Neural progenitor cell (in vitro differentiated cells): Measurements from ENCODE around the gene PRR22. TPM values are rescaled to one million over a fixed set of nuclear protein-coding genes. Genes with fewer than 3 reads are reported as not detected.
A peak's percentile ranks its signal among the peaks of the same experiment; 100 is the strongest.

Experiments
- DNase-seq: peaks from one replicate; pipeline ENCODE4 v3.0.0-alpha.2; 2016; ENCODE audit warnings: low spot score
- H2AFZ ChIP-seq: fragments of 200-600 bp; sonication (generic); replicated peaks from 2 replicates; pipeline ENCODE4 v1.6.1; 2016; ENCODE audit warnings: antibody characterized with exemption
- H3F3A ChIP-seq: fragments of 200-600 bp; sonication (generic); 2 replicates; pipeline ENCODE4 v1.6.1; 2016; ENCODE audit warnings: antibody characterized with exemption, low read depth
- H3K27ac ChIP-seq: fragments of 200-600 bp; sonication (generic); 2 replicates; pipeline ENCODE4 v1.5.1; 2016; ENCODE audit warnings: mild to moderate bottlenecking
- H3K27me3 ChIP-seq: fragments of 200-600 bp; sonication (generic); 2 replicates; pipeline ENCODE4 v1.6.1; 2016; ENCODE audit warnings: mild to moderate bottlenecking, moderate library complexity
- H3K36me3 ChIP-seq: fragments of 200-600 bp; sonication (generic); 2 replicates; pipeline ENCODE4 v1.5.1; 2016
- H3K4me1 ChIP-seq: fragments of 200-600 bp; sonication (generic); 2 replicates; pipeline ENCODE4 v1.6.1; 2016; ENCODE audit warnings: mixed run types
- H3K4me2 ChIP-seq: fragments of 200-600 bp; sonication (generic); 2 replicates; pipeline ENCODE4 v1.6.1; 2016
- H3K4me3 ChIP-seq: fragments of 200-600 bp; sonication (generic); 2 replicates; pipeline ENCODE4 v1.5.1; 2016
- H3K79me2 ChIP-seq: fragments of 200-600 bp; sonication (generic); 2 replicates; pipeline ENCODE4 v1.6.1; 2016; ENCODE audit warnings: low read depth
- H3K9ac ChIP-seq: fragments of 200-600 bp; sonication (generic); 2 replicates; pipeline ENCODE4 v1.6.1; 2016
- H3K9me3 ChIP-seq: fragments of 200-600 bp; sonication (generic); 2 replicates; pipeline ENCODE4 v1.5.1; 2016; ENCODE audit warnings: low read depth
- H4K20me1 ChIP-seq: fragments of 200-600 bp; sonication (generic); 2 replicates; pipeline ENCODE4 v1.6.1; 2016; ENCODE audit warnings: low read depth
- H3K27ac Mint-ChIP-seq: 3 replicates; pipeline ENCODE4 v1.8.0; 2021; ENCODE audit warnings: mixed read lengths
- H3K27me3 Mint-ChIP-seq: 2 replicates; pipeline ENCODE4 v1.8.0; 2022; ENCODE audit warnings: low read depth, mild to moderate bottlenecking, inconsistent platforms, moderate library complexity, mixed read lengths; ENCODE audit not compliant: insufficient read depth
- H3K36me3 Mint-ChIP-seq: 3 replicates; pipeline ENCODE4 v1.8.0; 2021; ENCODE audit warnings: mixed read lengths
- H3K4me1 Mint-ChIP-seq: 3 replicates; pipeline ENCODE4 v1.8.0; 2021; ENCODE audit warnings: mixed read lengths
- H3K4me3 Mint-ChIP-seq: 3 replicates; pipeline ENCODE4 v1.8.0; 2021; ENCODE audit warnings: mild to moderate bottlenecking, moderate library complexity, mixed read lengths
- H3K9me3 Mint-ChIP-seq: 3 replicates; pipeline ENCODE4 v1.8.0; 2020; ENCODE audit warnings: mixed read lengths
- EZH2 ChIP-seq: fragments of 200-600 bp; sonication (generic); IDR thresholded peaks from 2 replicates; pipeline ENCODE4 v1.6.1; 2017; ENCODE audit warnings: antibody characterized with exemption, mild to moderate bottlenecking, moderate library complexity
- EZH2phosphoT487 ChIP-seq: fragments of 200-600 bp; sonication (generic); IDR thresholded peaks from 2 replicates; pipeline ENCODE4 v1.6.1; 2017; ENCODE audit warnings: antibody characterized with exemption
- total RNA-seq: library from RNA; depleted of rRNA; stranded (reverse); fragments of >200 nt; gene quantifications from 2 replicates; pipeline ENCODE4 v1.2.3, GENCODE V29; 2015; ENCODE audit warnings: low replicate concordance
- TF ChIP-seq, protein P1 (sequence below): fragments of 200-600 bp; sonication (generic); IDR thresholded peaks from 2 replicates; pipeline ENCODE4 v1.5.1; 2017; ENCODE audit warnings: antibody characterized with exemption, mild to moderate bottlenecking

The PRR22 gene
- total RNA-seq, 1 donor from 2014 or later, result not detected

DNA sequence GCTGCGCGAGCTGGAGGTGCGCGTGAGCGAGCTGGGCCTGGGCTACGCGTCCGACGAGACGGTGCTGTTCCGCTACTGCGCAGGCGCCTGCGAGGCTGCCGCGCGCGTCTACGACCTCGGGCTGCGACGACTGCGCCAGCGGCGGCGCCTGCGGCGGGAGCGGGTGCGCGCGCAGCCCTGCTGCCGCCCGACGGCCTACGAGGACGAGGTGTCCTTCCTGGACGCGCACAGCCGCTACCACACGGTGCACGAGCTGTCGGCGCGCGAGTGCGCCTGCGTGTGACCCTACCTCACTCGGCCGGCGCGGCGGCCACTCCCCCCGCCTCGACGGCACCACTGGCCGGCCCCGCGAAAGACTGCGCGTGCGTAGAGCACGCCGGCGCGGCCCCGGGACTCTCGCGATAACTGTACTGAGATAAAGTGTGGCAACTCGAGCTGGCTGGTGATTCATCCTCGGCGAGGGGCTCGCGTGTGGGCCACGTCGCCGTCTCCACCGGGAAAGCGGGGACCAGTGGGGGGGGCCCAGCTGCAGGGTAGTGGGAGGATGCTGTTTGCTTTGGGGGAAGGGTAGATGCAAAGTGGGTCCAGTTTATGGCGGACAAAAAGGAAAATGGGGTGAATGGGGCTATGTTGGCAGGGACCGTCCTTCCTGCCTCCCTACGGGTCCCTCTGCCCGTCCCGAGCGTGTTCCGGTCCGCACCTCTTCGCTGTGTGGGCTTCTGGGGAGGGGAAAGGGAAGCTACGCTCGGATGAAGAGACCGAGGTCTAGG lies 43.5 kb upstream of the PRR22 start:
- Histone ChIP-seq H3K9ac (peak overlapping the region; percentile 53), H2AFZ (no peak overlapping the region), H3K4me1 (peaks cover 4% of the 10 kb centered on the region), H3K4me3 (peak overlapping the region; percentile 56), H4K20me1 (peaks cover 5% of the 10 kb centered on the region), H3K27me3 (no peaks in the 10 kb centered on the region), H3K9me3 (no peaks in the 10 kb centered on the region), H3K79me2 (no peaks in the 10 kb centered on the region), H3K36me3 (no peaks in the 10 kb centered on the region), H3F3A (peaks cover 21% of the 10 kb centered on the region), H3K4me2 (peak overlapping the region; percentile 78), H3K27ac (peak overlapping the region; percentile 55)
- peak overlapping the region; percentile 98 for H3K27ac Mint-ChIP-seq
- peak overlapping the region; percentile 95 for H3K4me3 Mint-ChIP-seq
- H3K27me3 Mint-ChIP-seq, result peaks cover 12% of the 10 kb centered on the region
- no peaks in the 10 kb centered on the region for H3K36me3 Mint-ChIP-seq
- H3K4me1 Mint-ChIP-seq, result peaks cover 11% of the 10 kb centered on the region
- DNase-seq, result peak; percentile 97
- no peak for TF ChIP-seq EZH2phosphoT487
- no peak for TF ChIP-seq EZH2
- TF ChIP-seq, protein P1, sequence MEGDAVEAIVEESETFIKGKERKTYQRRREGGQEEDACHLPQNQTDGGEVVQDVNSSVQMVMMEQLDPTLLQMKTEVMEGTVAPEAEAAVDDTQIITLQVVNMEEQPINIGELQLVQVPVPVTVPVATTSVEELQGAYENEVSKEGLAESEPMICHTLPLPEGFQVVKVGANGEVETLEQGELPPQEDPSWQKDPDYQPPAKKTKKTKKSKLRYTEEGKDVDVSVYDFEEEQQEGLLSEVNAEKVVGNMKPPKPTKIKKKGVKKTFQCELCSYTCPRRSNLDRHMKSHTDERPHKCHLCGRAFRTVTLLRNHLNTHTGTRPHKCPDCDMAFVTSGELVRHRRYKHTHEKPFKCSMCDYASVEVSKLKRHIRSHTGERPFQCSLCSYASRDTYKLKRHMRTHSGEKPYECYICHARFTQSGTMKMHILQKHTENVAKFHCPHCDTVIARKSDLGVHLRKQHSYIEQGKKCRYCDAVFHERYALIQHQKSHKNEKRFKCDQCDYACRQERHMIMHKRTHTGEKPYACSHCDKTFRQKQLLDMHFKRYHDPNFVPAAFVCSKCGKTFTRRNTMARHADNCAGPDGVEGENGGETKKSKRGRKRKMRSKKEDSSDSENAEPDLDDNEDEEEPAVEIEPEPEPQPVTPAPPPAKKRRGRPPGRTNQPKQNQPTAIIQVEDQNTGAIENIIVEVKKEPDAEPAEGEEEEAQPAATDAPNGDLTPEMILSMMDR, result no peak
- no peaks in the 10 kb centered on the region for H3K9me3 Mint-ChIP-seq

DNA sequence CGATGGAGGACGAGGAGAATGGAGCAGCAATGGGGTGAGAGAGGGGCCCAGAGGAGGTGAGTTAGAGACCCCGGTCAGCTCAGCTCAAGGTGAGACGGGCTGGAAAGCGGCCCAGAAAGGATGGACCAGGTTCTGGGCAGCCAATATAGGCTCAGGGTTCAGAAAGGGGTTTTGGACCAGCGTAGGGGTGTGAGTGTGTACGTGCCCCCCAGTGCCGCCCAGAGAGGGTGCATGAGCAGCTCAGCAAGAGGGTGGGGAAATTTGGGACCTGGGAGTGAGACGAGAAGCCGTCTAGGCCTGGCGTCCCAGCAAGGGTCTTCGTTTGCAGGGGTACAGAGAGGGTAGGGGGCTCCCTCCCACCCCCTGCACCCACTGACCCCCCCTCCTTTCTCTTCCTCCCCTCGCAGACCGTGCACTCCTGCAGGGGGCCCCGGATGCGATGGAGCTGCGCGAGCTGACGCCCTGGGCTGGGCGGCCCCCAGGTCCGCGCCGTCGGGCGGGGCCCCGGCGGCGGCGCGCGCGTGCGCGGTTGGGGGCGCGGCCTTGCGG lies 42.9 kb upstream of the PRR22 start:
- Histone ChIP-seq H3K9me3 (no peaks in the 10 kb centered on the region), H3K4me1 (peaks cover 4% of the 10 kb centered on the region), H4K20me1 (peaks cover 5% of the 10 kb centered on the region), H2AFZ (no peak overlapping the region), H3F3A (peaks cover 21% of the 10 kb centered on the region), H3K27me3 (no peaks in the 10 kb centered on the region), H3K4me2 (peak overlapping the region; percentile 60), H3K4me3 (peak overlapping the region; percentile 56), H3K27ac (no peak overlapping the region), H3K36me3 (no peaks in the 10 kb centered on the region), H3K9ac (no peak overlapping the region), H3K79me2 (no peaks in the 10 kb centered on the region)
- no peaks in the 10 kb centered on the region for H3K9me3 Mint-ChIP-seq
- no peak for DNase-seq
- H3K27ac Mint-ChIP-seq, result peak overlapping the region; percentile 80
- peaks cover 13% of the 10 kb centered on the region for H3K4me1 Mint-ChIP-seq
- peak overlapping the region; percentile 85 for H3K4me3 Mint-ChIP-seq
- no peaks in the 10 kb centered on the region for H3K36me3 Mint-ChIP-seq
- peaks cover 14% of the 10 kb centered on the region for H3K27me3 Mint-ChIP-seq
- TF ChIP-seq EZH2, result no peak
- no peak for TF ChIP-seq EZH2phosphoT487
- TF ChIP-seq, protein P1, result no peak

DNA sequence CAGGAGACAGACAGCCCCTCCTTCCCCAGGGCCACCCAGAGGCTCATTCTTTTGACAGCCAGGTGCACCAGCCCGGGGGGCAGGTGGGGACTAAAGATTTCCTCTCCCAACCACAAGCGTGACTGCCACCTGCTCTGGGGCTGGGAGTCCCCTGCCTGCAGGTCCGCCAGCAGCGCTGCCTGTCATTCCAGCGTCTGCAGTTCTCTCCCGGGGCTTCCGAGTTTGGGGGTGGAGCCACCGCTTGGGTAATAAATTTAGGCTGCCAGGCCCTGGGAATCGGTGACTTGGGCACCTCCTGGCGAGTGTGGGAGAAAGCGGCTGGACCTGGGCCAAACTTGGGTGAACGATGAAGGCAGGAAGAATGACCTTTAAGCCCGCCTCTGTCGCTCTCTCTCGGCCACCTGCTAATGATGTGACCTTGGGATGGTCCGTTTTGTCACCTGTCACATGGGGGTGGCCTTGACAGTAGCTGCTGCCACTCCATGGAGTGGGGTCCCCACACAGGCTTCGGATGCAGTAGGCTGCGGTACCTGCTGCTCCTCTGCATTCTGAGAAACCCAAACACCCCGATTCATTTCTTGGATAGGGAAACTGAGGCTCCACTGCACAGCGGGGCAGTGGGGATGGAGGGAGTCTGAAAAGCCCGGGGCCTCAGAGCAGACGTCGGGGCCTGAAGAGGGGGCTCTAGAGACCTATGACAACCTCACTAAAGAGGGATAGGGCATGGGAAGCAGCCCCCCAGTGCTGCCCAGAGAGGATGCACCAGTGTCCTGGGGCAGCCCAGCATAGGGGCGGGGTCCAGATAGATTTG lies 42.2 kb upstream of the PRR22 start:
- H3K36me3 ChIP-seq, result no peaks in the 10 kb centered on the region
- H3K9ac ChIP-seq, result no peak overlapping the region
- Mint-ChIP-seq H3K4me3 (peak overlapping the region; percentile 85), H3K36me3 (no peaks in the 10 kb centered on the region), H3K27ac (peak overlapping the region; percentile 80), H3K9me3 (no peaks in the 10 kb centered on the region), H3K27me3 (peaks cover 17% of the 10 kb centered on the region), H3K4me1 (peaks cover 13% of the 10 kb centered on the region)
- TF ChIP-seq EZH2 (no peak), EZH2phosphoT487 (no peak)
- TF ChIP-seq, protein P1, result no peak
- peak; percentile 82 for DNase-seq
- no peaks in the 10 kb centered on the region for H3K27me3 ChIP-seq
- H3K9me3 ChIP-seq, result no peaks in the 10 kb centered on the region
- H3K4me1 ChIP-seq, result peaks cover 4% of the 10 kb centered on the region
- peaks cover 5% of the 10 kb centered on the region for H4K20me1 ChIP-seq
- H3K79me2 ChIP-seq, result no peaks in the 10 kb centered on the region
- no peak overlapping the region for H3K4me3 ChIP-seq
- no peak overlapping the region for H2AFZ ChIP-seq
- H3K27ac ChIP-seq, result no peak overlapping the region
- peaks cover 21% of the 10 kb centered on the region for H3F3A ChIP-seq
- peak overlapping the region; percentile 60 for H3K4me2 ChIP-seq
